HEK293 (cell line): ENCODE measurements around the gene LZTFL1.

Experiments used
- CTCF ChIA-PET: fragments of 350-600 bp; formaldehyde crosslinking; extraction: SDS; loops from one replicate; lab custom pipeline; 2021; ENCODE audit warnings: antibody characterized with exemption; lab: Yijun Ruan, JAX
- POLR2A ChIA-PET: fragments of 300-600 bp; formaldehyde crosslinking; extraction: SDS; loops from one replicate; lab custom pipeline; 2020; ENCODE audit warnings: antibody characterized with exemption, inconsistent platforms; lab: Yijun Ruan, JAX
- H3K27ac ChIP-seq: fragments of 200-500 bp; sonication (Bioruptor generic); 2 replicates; pipeline ENCODE4 v1.5.1; 2014; ENCODE audit warnings: low read depth, low read length, control low read depth, inconsistent platforms; ENCODE audit errors: extremely low read depth
- H3K36me3 ChIP-seq, 2 experiments: fragments of 200-500 bp in 1 of 2; sonication (Bioruptor generic) in 1 of 2; 1 replicate in 1 of 2; 2 replicates in 1 of 2; pipeline ENCODE4 v1.5.1; 2014 to 2017; ENCODE audit warnings: inconsistent platforms in 2 of 2, low read length in 2 of 2; ENCODE audit not compliant: control insufficient read depth in 2 of 2, insufficient read depth in 1 of 2
- H3K4me1 ChIP-seq: fragments of 200-500 bp; sonication (Bioruptor generic); 2 replicates; pipeline ENCODE4 v1.5.1; 2014; ENCODE audit warnings: mild to moderate bottlenecking, low read length, inconsistent platforms; ENCODE audit not compliant: control insufficient read depth, insufficient read depth
- H3K4me3 ChIP-seq: 2 replicates; pipeline ENCODE4 v1.5.1; 2011; ENCODE audit warnings: low read depth, mild to moderate bottlenecking, control low read depth, low read length, moderate library complexity
- H3K9me3 ChIP-seq: fragments of 200-500 bp; sonication (Bioruptor generic); 2 replicates; pipeline ENCODE4 v1.5.1; 2014; ENCODE audit warnings: low read depth, low read length, inconsistent platforms; ENCODE audit not compliant: control insufficient read depth, insufficient read depth
- BCL11B ChIP-seq: fragments of 450-650 bp; formaldehyde crosslinking; IDR thresholded peaks from 2 replicates; pipeline ENCODE4 v1.5.1; 2016; ENCODE audit warnings: low read depth, missing biosample characterization, missing genetic modification characterization
- FEZF1 ChIP-seq: fragments of 450-650 bp; formaldehyde crosslinking; IDR thresholded peaks from 2 replicates; pipeline ENCODE4 v1.5.1; 2016; ENCODE audit warnings: missing biosample characterization, missing genetic modification characterization
- GLIS2 ChIP-seq: fragments of 450-650 bp; formaldehyde crosslinking; IDR thresholded peaks from 2 replicates; pipeline ENCODE4 v1.5.1; 2016; ENCODE audit warnings: missing biosample characterization, missing genetic modification characterization
- OVOL3 ChIP-seq: fragments of 450-650 bp; formaldehyde crosslinking; IDR thresholded peaks from 2 replicates; pipeline ENCODE4 v1.5.1; 2016; ENCODE audit warnings: missing biosample characterization, missing genetic modification characterization
- PRDM1 ChIP-seq: fragments of 450-650 bp; formaldehyde crosslinking; IDR thresholded peaks from 2 replicates; pipeline ENCODE4; 2016; ENCODE audit warnings: missing biosample characterization, missing genetic modification characterization
- SETDB1 ChIP-seq: IDR thresholded peaks from one replicate; pipeline ENCODE4 v1.6.1; 2017; ENCODE audit warnings: mild to moderate bottlenecking, low read length, moderate library complexity, mixed read lengths; ENCODE audit not compliant: insufficient read length
- TCF7L2 ChIP-seq: IDR thresholded peaks from 2 replicates; pipeline ENCODE4 v1.6.1; 2011; ENCODE audit warnings: low read depth, mild to moderate bottlenecking, inconsistent platforms, low read length, moderate library complexity, borderline replicate concordance
- ZIC2 ChIP-seq: fragments of 450-650 bp; formaldehyde crosslinking; IDR thresholded peaks from 2 replicates; pipeline ENCODE4 v1.5.1; 2016; ENCODE audit warnings: missing biosample characterization, missing genetic modification characterization
- ZNF169 ChIP-seq: fragments of 450-650 bp; formaldehyde crosslinking; IDR thresholded peaks from 2 replicates; pipeline ENCODE4 v1.5.1; 2016; ENCODE audit warnings: missing biosample characterization, missing genetic modification characterization
- ZNF266 ChIP-seq: fragments of 450-650 bp; formaldehyde crosslinking; IDR thresholded peaks from 2 replicates; pipeline ENCODE4 v1.5.1; 2016; ENCODE audit warnings: missing biosample characterization, missing genetic modification characterization, low read depth
- ZNF366 ChIP-seq: fragments of 450-650 bp; formaldehyde crosslinking; conservative IDR thresholded peaks from 2 replicates; pipeline ENCODE4 v1.5.1; 2016; ENCODE audit warnings: missing biosample characterization, missing genetic modification characterization
- ZNF433 ChIP-seq: fragments of 450-650 bp; formaldehyde crosslinking; IDR thresholded peaks from 2 replicates; pipeline ENCODE4 v1.5.1; 2016; ENCODE audit warnings: missing biosample characterization, missing genetic modification characterization, low read depth
- ZNF48 ChIP-seq: fragments of 450-650 bp; formaldehyde crosslinking; IDR thresholded peaks from 2 replicates; pipeline ENCODE4 v1.5.1; 2016; ENCODE audit warnings: missing biosample characterization, missing genetic modification characterization
- ZNF785 ChIP-seq: fragments of 450-650 bp; formaldehyde crosslinking; IDR thresholded peaks from 2 replicates; pipeline ENCODE4 v1.5.1; 2016; ENCODE audit warnings: missing biosample characterization, missing genetic modification characterization
- ZNF791 ChIP-seq: fragments of 450-650 bp; formaldehyde crosslinking; IDR thresholded peaks from 2 replicates; pipeline ENCODE4 v1.5.1; 2016; ENCODE audit warnings: missing biosample characterization, missing genetic modification characterization
- ZNF837 ChIP-seq: fragments of 450-650 bp; formaldehyde crosslinking; IDR thresholded peaks from 2 replicates; pipeline ENCODE4 v1.5.1; 2016; ENCODE audit warnings: missing biosample characterization, missing genetic modification characterization
- ZNF843 ChIP-seq: fragments of 450-650 bp; formaldehyde crosslinking; IDR thresholded peaks from 2 replicates; pipeline ENCODE4 v1.5.1; 2016; ENCODE audit warnings: missing biosample characterization, missing genetic modification characterization
- TF ChIP-seq, protein P1 (sequence below): fragments of 450-650 bp; formaldehyde crosslinking; IDR thresholded peaks from 2 replicates; pipeline ENCODE4 v1.5.1; 2016; ENCODE audit warnings: missing biosample characterization, missing genetic modification characterization
- TF ChIP-seq, protein P2 (sequence below): fragments of 450-650 bp; formaldehyde crosslinking; IDR thresholded peaks from 2 replicates; pipeline ENCODE4 v1.5.0; 2017; ENCODE audit warnings: missing biosample characterization, missing genetic modification characterization, borderline replicate concordance
- TF ChIP-seq, protein P3 (sequence below): fragments of 450-650 bp; formaldehyde crosslinking; IDR thresholded peaks from 2 replicates; pipeline ENCODE4 v1.5.1; 2017; ENCODE audit warnings: missing biosample characterization, missing genetic modification characterization

LZTFL1 gene

DNA sequence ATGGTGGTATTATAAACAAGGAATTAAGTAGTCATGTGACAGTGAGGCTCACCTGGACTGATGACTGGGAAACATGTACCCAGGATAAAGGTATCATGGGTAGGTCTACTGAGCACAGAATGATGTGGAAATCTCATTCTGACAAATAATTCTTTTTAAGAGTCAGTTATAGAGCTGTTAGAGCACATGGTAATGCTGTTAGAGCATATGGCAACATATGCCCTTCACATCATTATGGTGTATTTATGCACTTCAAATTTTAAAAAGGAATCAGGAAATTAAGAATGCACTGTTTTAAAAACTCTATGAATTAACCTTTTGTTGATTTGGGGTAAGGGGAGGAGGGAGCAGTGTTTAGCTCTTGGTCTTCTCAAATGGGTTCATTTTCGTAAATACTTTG is 47.3 kb downstream of the LZTFL1 start:
- no peaks in the 10 kb centered on the region for H3K9me3 ChIP-seq
- H3K4me3 ChIP-seq: no peak overlapping the region
- no peak overlapping the region for H3K27ac ChIP-seq
- POLR2A ChIA-PET: no interaction called here
- no peaks in the 10 kb centered on the region for H3K36me3 ChIP-seq
- TF ChIP-seq, protein P1, sequence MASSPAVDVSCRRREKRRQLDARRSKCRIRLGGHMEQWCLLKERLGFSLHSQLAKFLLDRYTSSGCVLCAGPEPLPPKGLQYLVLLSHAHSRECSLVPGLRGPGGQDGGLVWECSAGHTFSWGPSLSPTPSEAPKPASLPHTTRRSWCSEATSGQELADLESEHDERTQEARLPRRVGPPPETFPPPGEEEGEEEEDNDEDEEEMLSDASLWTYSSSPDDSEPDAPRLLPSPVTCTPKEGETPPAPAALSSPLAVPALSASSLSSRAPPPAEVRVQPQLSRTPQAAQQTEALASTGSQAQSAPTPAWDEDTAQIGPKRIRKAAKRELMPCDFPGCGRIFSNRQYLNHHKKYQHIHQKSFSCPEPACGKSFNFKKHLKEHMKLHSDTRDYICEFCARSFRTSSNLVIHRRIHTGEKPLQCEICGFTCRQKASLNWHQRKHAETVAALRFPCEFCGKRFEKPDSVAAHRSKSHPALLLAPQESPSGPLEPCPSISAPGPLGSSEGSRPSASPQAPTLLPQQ (tag by site-specific recombination): no peak
- TF ChIP-seq GLIS2 (tag by site-specific recombination) (no peak), ZNF843 (tag by site-specific recombination) (no peak), BCL11B (tag by site-specific recombination) (no peak)
- CTCF ChIA-PET: interaction anchor here (0.6 kb wide), 1 partner anchor 274 kb away, joined by 3 read pairs; no protein-coding TSS in a partner anchor
- H3K4me1 ChIP-seq: no peaks in the 10 kb centered on the region

DNA sequence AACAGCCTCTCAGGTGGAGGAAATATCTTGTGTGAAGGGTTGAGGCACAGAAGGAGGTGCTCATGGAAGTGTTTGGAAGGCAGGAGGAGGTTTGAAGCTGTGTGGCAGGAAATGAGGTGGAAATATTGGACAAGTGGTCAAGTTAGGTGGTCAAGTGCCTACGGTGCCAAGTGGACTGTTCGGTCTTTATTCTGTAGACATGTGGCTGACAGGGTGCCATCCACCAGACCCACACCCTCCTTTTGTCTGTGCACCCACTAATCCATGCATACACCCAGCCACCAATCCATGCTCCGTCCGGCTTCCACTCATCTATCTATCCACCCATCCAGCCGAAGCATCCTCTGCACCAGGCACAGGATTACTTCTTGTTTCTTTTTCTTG is 47.8 kb downstream of the LZTFL1 start:
- no peak overlapping the region for H3K27ac ChIP-seq
- POLR2A ChIA-PET: no interaction called here
- no peaks in the 10 kb centered on the region for H3K9me3 ChIP-seq
- CTCF ChIA-PET: interaction anchor here (0.6 kb wide), 1 partner anchor 275 kb away, joined by 3 read pairs; no protein-coding TSS in a partner anchor
- H3K36me3 ChIP-seq: no peaks in the 10 kb centered on the region
- H3K4me1 ChIP-seq: no peaks in the 10 kb centered on the region
- no peak for TF ChIP-seq OVOL3 (tag by site-specific recombination)
- no peak for TF ChIP-seq ZNF169 (tag by site-specific recombination)
- TF ChIP-seq ZNF366 (tag by site-specific recombination): no peak
- TF ChIP-seq PRDM1: no peak
- no peak for TF ChIP-seq ZNF48 (tag by site-specific recombination)
- TF ChIP-seq ZNF266 (tag by site-specific recombination): no peak
- H3K4me3 ChIP-seq: no peak overlapping the region

DNA sequence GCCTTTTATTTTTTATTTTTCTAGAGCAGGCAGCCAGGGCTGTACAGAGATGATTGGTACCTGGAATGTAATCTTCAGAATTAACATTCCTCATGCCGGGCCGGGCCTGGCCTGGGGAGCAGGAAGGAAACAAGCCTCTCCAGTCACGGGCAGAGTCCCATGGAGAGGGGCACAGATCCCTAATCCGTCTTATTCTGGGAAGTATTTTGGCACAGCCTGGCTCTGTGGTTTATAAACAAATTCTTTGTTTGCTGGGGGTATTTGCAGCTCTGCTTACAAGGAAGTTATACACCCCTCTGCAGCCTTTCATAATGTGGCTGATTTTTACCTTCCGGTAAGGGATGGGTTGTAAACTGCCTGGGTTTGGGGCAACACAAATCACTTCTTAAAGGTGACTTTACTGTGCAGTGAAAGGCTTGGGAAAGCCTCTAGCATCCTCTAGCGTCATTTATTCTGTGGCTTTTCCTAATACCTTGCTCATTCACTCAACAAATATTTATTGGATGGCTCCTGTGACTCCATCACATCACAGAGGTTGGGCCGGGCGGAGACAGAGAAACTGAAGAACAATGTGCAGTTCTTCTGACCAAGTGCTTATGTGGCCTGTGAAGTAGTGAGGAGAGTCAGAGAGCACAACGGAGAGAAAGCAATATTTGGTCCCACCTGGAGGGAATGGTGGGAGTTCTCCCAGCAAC is 48.3 kb downstream of the LZTFL1 start:
- H3K4me1 ChIP-seq: no peaks in the 10 kb centered on the region
- POLR2A ChIA-PET: no interaction called here
- H3K27ac ChIP-seq: no peak overlapping the region
- CTCF ChIA-PET: no interaction called here
- no peak overlapping the region for H3K4me3 ChIP-seq
- H3K36me3 ChIP-seq: no peaks in the 10 kb centered on the region
- no peaks in the 10 kb centered on the region for H3K9me3 ChIP-seq
- TF ChIP-seq, protein P2, sequence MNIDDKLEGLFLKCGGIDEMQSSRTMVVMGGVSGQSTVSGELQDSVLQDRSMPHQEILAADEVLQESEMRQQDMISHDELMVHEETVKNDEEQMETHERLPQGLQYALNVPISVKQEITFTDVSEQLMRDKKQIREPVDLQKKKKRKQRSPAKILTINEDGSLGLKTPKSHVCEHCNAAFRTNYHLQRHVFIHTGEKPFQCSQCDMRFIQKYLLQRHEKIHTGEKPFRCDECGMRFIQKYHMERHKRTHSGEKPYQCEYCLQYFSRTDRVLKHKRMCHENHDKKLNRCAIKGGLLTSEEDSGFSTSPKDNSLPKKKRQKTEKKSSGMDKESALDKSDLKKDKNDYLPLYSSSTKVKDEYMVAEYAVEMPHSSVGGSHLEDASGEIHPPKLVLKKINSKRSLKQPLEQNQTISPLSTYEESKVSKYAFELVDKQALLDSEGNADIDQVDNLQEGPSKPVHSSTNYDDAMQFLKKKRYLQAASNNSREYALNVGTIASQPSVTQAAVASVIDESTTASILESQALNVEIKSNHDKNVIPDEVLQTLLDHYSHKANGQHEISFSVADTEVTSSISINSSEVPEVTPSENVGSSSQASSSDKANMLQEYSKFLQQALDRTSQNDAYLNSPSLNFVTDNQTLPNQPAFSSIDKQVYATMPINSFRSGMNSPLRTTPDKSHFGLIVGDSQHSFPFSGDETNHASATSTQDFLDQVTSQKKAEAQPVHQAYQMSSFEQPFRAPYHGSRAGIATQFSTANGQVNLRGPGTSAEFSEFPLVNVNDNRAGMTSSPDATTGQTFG (tag by site-specific recombination): no peak
- TF ChIP-seq ZNF791 (tag by site-specific recombination) (no peak), ZIC2 (tag by site-specific recombination) (no peak)
- TF ChIP-seq, all 188 proteins: peak for 0

DNA sequence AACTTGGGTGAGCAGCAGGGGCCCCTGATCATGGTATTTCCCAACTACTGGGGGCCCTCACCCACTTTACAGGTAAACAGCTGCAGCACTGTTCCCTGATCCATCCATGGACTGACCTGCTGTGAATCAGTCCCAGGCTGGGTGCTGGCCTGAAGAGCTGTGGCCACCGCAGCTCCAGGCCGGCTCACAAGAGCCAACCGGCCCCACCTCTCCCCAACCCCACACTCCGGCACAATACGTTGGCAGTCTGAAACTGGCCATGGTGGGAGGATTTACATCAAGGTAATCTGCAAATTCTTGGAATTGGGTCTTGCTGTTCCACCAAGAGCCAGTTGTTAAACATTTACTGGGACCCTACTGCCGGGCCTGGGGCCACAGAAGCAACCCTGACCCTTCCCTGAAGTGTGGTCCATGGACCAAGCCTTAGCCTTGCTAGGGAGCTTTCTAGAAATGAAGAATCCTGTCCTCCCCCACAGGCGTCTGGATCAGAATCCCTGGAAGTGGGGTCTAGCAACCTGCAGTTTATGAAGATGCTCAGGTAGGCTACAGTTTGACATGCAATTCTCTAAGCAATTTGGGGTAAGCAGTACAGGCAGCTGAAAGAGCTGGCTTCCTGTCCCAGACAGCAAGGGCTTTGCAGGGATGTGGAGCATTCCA is 49.3 kb downstream of the LZTFL1 start:
- ChIA-PET CTCF (no interaction called here), POLR2A (no interaction called here)
- Histone ChIP-seq H3K36me3 (no peaks in the 10 kb centered on the region), H3K27ac (no peak overlapping the region), H3K4me1 (no peaks in the 10 kb centered on the region), H3K9me3 (no peaks in the 10 kb centered on the region), H3K4me3 (no peak overlapping the region)
- no peak for TF ChIP-seq ZNF785
- TF ChIP-seq FEZF1 (tag by site-specific recombination): no peak
- TF ChIP-seq ZNF837: no peak
- no peak for TF ChIP-seq SETDB1
- no peak for TF ChIP-seq ZNF433 (tag by site-specific recombination)
- no peak for TF ChIP-seq TCF7L2
- TF ChIP-seq, protein P3, sequence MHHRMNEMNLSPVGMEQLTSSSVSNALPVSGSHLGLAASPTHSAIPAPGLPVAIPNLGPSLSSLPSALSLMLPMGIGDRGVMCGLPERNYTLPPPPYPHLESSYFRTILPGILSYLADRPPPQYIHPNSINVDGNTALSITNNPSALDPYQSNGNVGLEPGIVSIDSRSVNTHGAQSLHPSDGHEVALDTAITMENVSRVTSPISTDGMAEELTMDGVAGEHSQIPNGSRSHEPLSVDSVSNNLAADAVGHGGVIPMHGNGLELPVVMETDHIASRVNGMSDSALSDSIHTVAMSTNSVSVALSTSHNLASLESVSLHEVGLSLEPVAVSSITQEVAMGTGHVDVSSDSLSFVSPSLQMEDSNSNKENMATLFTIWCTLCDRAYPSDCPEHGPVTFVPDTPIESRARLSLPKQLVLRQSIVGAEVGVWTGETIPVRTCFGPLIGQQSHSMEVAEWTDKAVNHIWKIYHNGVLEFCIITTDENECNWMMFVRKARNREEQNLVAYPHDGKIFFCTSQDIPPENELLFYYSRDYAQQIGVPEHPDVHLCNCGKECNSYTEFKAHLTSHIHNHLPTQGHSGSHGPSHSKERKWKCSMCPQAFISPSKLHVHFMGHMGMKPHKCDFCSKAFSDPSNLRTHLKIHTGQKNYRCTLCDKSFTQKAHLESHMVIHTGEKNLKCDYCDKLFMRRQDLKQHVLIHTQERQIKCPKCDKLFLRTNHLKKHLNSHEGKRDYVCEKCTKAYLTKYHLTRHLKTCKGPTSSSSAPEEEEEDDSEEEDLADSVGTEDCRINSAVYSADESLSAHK (tag by site-specific recombination): no peak
